ENCODE data around the gene DNAJC6. TPM values are rescaled to one million over a fixed set of nuclear protein-coding genes. Genes with fewer than 3 reads are reported as not detected.

Gene DNAJC6
- total and polyA plus RNA-seq, 2 of the 13 experiments (the other 11 are each of a cell fraction or from before 2014, with no cell fraction given) = 1.0 to 1.6 TPM

- DNase-seq (ENCODE audit: low spot score) (no peak), FAIRE-seq (no peak), ATAC-seq (no peak)
- H3K79me2 ChIP-seq (ENCODE audit: insufficient read depth, low read length) = no peaks in the 10 kb centered on the region
- peaks cover 11% of the 10 kb centered on the region; the same call in 1 of the 2 replicates for H3K4me1 ChIP-seq (ENCODE audit: insufficient read depth, low read length)
- no TSS peak for BruUV-seq (replicated peaks)
- H3K9me3 ChIP-seq (ENCODE audit: low read length) = no peaks in the 10 kb centered on the region; the same call in 1 of the 2 replicates
- 63% methylated on average over 3 of the region's 3 CpGs for WGBS (ENCODE audit: low lambda C conversion rate)
- ChIA-PET CTCF (ENCODE audit: low intra/inter-chr PET ratio, low total read pairs) (no interaction called here), POLR2A (no interaction called here)
- no peak overlapping the region for H2AFZ ChIP-seq (ENCODE audit: low read length)
- TF ChIP-seq NCOA1 (CRISPR knock-in tag; IDR thresholded peaks at IDR 0.05) (no peak), TGIF2 (CRISPR knock-in tag; IDR thresholded peaks at IDR 0.05) (no peak), ZNF343 (CRISPR knock-in tag; IDR thresholded peaks at IDR 0.05) (no peak), ARID2 (CRISPR knock-in tag; IDR thresholded peaks at IDR 0.05; ENCODE audit: borderline replicate concordance) (no peak), ZNF432 (CRISPR knock-in tag; IDR thresholded peaks at IDR 0.05; ENCODE audit: borderline replicate concordance) (no peak), BORCS8-MEF2B (CRISPR knock-in tag; IDR thresholded peaks at IDR 0.05) (no peak), LRRFIP1 (CRISPR knock-in tag; conservative IDR thresholded peaks at IDR 0.05) (no peak), ZBTB44 (CRISPR knock-in tag; IDR thresholded peaks at IDR 0.05) (no peak), BRF2 (CRISPR knock-in tag; IDR thresholded peaks at IDR 0.05) (no peak), ZNF713 (CRISPR knock-in tag; IDR thresholded peaks at IDR 0.05) (no peak), NONO (IDR thresholded peaks at IDR 0.05) (no peak), NONO (CRISPR knock-in tag; conservative IDR thresholded peaks at IDR 0.05) (no peak), TOE1 (CRISPR knock-in tag; IDR thresholded peaks at IDR 0.05) (no peak), CCAR2 (optimal IDR thresholded peaks at IDR 0.05; ENCODE audit: low read depth, low read length) (no peak), ZNF788 (CRISPR knock-in tag; IDR thresholded peaks at IDR 0.05; ENCODE audit: borderline replicate concordance) (no peak), ZBTB3 (CRISPR knock-in tag; IDR thresholded peaks at IDR 0.05; ENCODE audit: borderline replicate concordance, low read depth) (no peak), KLF16 (CRISPR knock-in tag; IDR thresholded peaks at IDR 0.05) (no peak)
- H3K27ac ChIP-seq (ENCODE audit: extremely low read length, insufficient read depth, low read length) = no peak overlapping the region
- no peak overlapping the region for H3K4me3 ChIP-seq (replicated peaks in 1 of 3; ENCODE audit: insufficient read depth in 1 of 3, low read depth in 2 of 3, low read length in 3 of 3)
- H4K20me1 ChIP-seq (ENCODE audit: insufficient read depth, low read length) = no peaks in the 10 kb centered on the region
- intact Hi-C loops (cut with micrococcal nuclease; ENCODE audit: unreplicated experiment) (no loop called here), in situ Hi-C loops (cut with HindIII; ENCODE audit: extremely low pct_ligation_motif_present, low pct_unique_long_range_greater_than_20kb) (loop anchor here (25.0 kb wide), 1 partner anchor 246 kb away; no protein-coding TSS in a partner anchor)
- H3K9ac ChIP-seq (ENCODE audit: insufficient read depth, low read depth, low read length) = no peak overlapping the region
- no peaks in the 10 kb centered on the region for H3K27me3 ChIP-seq (ENCODE audit: control insufficient read depth in 1 of 2, insufficient read depth in 2 of 2, low read length in 2 of 2)
- no peaks in the 10 kb centered on the region for H3K36me3 ChIP-seq (replicated peaks in 1 of 2; ENCODE audit: control insufficient read depth in 1 of 2, insufficient read depth in 2 of 2, low read length in 2 of 2)
- H3K4me2 ChIP-seq (ENCODE audit: low read depth, low read length) = no peak overlapping the region
Measured at GRCh38 chr1:65441464-65441863, 132.1 kb downstream of the DNAJC6 start.
